HG03571 (cell line): ENCODE measurements around the gene ARFGAP1.

Experiments used
- ATAC-seq: cut with Tn5 transposase; IDR thresholded peaks from one replicate; pipeline ENCODE4 v1.9.1; 2021; ENCODE audit not compliant: unreplicated experiment

ARFGAP1 gene

DNA sequence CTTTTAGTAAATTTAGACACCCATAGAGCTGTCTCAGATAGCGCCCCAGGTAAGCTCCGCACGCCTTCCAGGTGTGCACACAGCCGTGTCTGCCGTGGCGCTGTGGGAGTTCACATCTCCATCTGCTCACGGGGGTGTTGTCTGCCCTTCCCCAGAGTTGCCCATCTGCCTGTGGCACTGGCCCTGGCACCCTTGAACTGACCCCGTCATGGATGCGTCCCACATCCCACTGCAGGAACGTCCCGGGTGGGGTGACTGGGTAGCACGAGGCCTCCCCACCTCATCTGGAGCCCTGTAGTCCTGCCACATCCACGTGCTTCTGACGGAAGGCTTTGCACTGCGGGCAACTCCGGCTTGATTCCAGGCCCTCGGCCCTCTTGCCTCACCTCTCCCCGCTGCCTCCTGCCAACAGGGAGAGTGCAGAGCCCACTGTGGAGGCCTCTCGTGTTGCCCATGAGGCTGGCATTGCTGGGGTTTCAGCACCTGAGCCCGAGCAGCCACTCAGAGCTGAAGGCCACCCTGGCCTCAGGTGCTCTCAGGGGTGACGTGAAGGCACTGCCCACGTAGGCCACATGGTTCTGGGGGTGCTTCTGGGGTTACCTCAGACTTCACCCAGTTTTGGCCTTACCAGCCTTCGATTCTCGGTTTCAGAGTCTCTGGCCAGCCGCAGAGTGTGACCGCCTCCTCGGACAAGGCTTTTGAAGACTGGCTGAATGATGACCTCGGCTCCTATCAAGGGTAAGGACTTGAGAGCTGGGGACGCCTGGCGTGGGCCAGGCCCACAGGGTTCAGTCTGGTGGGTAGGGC, 5.1 kb downstream of the ARFGAP1 start:
- ATAC-seq: no peak

DNA sequence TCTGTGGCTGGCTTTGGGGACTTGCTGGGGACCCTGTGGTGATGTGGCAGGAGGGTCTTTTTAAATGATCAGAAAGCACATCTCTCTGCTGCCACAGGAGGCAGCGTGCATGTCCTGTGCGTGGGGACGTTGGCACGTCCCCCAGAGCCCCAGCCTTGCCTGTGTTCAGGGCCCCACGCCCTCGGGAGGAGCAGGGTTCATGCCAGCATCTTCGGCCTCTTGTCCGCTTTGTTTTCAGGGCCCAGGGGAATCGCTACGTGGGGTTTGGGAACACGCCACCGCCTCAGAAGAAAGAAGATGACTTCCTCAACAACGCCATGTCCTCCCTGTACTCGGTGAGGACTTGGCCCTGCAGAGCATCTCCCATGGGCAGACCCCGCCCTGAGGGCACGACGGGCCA, 6.0 kb downstream of the ARFGAP1 start:
- ATAC-seq: no peak

DNA sequence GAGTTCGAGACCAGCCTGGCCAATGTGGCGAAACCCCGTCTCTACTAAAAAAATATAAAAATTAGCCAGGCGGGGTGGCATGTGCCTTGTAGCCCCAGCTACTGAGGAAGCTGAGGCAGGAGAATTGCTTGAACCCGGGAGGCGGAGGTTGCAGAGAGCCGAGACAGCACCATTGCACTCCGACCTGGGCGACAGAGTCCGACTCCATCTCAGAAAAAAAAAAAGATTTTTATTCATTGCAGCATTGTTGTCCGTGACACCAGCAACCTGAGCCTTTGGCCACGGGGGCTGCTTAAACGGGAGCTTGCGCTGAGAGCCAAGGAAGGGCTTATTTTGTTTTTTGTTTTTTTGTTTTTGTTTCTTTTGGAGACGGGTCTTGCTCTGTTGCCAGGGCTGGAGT, 7.3 kb downstream of the ARFGAP1 start:
- ATAC-seq: no peak

DNA sequence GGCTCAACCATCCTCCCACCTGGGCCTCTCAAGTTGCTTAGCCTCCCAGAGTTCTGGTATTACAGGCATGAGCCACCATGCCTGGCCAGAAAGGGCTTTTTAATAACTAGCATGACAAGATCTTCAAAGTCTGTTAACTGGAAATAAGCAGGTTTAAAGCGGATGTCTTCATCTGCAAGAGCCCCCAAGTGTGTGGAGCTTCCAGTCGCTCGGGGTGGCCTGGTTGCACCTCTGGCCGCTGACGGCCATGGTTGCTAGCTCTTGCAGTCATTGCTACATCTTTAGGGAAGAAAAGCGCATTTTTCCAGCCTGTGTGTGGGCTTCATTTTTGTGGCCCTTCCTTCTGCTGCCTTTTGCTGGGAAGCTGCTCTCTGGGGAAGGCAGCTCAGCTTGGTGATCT, 7.8 kb downstream of the ARFGAP1 start:
- ATAC-seq: no peak

DNA sequence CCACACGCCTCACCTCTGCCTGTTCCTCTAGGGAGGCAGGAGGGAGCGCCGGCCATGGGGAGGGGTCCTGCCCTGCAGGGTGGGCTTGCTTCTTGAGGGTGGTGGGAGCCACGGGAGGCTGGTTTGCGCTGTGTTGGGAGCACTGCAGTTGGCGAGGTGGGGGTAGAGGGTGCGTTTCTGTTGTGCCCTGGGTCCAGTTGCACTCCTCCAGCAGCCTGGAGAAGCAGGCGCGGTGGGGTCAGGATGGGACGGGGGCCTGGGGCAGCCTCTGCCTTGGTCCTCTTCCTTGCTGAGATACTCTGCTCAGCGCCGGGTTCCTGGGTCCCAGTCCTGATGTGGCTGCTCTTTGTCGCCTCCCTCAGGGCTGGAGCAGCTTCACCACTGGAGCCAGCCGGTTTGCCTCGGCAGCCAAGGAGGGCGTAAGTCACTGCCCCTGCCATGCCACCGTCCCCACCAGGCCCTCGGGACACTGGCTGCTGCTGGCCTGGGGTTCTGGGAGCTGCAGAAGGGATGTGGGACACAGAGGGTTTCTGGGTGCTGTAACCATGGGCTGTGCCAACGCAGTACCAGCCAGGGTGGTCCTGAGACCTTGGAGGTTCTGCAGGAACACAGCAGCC, 8.4 kb downstream of the ARFGAP1 start:
- no peak for ATAC-seq

DNA sequence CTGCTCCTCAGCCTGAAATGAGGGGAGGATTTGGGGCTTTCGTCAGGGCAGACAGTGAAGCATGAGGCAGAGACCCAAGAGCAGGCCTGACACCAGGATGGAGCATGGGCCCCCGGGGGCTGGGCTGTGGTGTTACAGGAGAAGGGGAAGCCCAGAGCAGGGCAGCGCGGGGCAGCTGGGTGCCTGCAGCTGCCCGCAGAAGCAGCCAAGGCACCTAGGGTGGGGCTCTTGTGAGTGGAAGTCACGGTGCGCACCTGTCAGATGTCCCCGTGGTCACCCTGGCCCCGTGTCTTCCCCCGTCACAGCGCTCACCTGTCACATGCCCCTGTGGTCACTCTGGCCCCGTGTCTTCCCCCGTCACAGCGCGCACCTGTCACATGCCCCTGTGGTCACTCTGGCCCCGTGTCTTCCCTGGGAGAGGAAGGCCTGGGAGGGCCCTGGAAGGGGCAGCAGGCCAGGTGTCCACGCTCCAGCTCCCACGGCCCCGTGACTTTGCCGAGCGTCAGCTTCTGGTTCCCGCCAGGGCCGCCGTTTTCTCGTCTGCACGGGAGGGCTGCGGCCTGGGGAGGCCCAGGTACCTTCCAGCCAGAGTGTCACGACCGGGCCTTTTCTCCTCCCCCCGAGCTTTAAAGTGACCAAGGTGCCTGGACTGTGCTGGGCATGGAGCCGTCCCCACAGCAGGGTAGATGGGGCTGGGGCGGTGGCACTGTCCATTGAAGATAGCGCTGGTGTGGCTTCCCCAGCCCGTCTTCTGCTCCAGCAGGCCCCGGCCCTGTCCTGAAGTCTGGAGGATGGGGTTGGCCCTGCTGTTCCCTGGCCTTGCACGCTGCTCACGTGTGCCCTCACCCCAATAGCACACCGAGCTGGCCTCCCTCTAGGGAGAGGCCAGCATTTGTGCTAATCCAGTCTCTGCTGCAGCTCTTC, 9.4 kb downstream of the ARFGAP1 start:
- no peak for ATAC-seq

DNA sequence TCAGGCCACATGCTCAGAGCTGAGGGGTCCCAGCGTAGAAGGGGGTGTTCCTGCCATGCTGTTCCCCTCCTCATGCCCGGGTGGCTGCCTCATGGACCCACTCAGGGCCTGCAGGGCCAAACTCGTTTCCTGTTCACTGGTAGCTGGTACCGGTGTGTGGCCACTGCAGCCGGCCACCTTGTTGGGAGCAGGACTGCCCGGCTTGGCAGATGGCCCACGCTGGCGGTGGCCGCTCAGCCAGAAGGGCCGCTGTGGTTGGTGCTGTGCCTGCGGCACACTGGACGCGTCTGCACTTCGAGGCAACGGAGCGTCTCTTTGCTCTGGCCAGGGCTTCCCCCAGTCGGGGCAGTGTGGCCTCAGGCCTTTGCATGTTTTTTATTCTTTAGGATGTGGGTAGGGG, 10.3 kb downstream of the ARFGAP1 start:
- no peak for ATAC-seq

DNA sequence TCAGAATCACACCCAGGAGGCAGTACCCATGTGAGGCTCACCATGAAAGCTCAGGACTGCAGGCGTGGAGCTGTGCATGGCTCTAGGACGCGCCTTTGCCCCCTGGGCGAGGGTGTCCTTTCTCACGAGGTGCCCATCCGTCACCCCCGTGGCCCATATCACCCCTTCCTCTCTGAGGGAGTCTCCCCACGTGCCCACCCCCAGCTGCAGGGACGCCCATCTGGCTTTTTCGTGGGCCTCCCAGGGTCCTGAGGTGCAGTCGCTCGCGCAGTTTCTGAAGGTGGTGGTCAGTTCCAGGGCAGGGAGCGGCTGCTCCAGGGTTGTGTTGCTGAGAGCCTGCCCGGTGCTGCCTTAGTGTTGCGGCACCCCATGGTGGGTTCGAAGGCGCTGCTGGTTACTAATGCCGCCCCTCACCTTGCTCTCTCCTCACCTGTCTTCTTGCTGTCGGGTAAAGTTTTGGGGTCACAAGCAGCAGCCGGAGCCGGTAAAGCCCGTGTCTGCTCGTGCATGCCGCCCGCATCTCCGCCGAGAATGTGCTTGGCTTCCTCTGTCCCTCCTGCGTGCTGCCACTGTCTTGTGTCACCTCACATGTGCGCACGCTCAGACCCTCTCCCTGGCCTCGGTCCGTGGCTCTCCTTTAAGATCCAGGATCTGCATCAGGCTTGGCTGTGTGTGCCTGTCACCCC, 10.9 kb downstream of the ARFGAP1 start:
- ATAC-seq: no peak

DNA sequence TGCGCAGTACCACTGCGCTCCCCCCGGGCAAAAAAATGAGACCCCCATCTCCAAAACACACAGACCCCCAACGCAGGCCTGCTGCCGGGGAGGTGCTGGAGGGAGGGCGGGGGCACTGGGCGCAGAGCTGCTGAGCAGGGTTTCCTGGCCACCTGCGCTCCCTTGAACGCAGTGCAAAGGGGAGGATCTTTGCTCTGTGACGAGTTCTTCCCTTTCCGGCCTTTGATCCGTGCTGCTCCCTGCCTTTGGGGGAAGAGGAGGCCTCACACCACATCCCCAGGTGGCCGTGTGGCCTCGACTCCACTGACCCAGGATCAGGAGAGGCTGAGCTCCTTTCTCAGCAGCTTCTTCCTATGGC, 11.4 kb downstream of the ARFGAP1 start:
- no peak for ATAC-seq

DNA sequence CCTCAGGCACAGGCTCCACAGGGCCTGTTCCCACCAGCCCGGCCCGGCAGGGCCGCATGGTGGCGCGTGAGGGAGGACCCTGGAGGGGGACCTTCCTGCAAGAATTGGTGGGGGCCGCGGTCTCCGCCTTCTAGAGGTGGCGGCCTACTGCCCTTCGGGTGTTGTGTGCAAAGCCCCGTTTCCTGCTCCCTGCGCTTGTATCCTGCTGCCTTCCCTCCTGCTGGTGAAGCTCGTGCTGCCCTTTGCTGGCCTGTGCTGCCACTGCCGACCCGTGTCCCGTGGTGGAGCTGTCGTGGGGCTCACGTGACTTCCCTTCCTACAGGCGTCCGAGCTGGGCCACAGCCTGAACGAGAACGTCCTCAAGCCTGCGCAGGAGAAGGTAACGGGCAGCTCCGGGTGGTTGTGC, 11.9 kb downstream of the ARFGAP1 start:
- no peak for ATAC-seq

DNA sequence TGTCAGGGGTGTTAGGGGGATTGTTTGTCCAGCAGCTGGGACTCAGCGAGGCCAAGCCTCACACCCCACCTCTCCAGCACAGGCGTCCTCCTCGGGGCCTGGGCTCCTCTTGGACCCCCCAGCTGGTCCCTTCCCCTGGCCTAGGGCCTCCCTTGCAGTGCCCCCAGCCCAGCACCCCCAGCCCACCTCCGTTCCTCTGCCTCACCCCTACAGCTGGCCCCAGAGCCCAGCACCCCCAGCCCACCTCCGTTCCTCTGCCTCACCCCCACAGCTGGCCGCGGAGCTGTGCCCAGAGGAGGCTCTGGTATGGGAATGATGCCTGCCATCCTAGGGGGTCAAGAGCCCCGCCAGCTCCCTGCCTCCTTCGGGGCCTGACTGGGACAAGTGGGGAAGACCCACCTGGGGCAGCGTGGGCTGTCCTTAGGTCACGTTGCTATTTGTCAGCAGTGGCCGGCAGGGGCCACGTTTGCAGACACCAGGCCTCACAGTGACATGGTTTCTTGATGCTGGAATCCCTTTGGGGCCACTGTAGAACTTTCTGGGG, 12.4 kb downstream of the ARFGAP1 start:
- no peak for ATAC-seq

DNA sequence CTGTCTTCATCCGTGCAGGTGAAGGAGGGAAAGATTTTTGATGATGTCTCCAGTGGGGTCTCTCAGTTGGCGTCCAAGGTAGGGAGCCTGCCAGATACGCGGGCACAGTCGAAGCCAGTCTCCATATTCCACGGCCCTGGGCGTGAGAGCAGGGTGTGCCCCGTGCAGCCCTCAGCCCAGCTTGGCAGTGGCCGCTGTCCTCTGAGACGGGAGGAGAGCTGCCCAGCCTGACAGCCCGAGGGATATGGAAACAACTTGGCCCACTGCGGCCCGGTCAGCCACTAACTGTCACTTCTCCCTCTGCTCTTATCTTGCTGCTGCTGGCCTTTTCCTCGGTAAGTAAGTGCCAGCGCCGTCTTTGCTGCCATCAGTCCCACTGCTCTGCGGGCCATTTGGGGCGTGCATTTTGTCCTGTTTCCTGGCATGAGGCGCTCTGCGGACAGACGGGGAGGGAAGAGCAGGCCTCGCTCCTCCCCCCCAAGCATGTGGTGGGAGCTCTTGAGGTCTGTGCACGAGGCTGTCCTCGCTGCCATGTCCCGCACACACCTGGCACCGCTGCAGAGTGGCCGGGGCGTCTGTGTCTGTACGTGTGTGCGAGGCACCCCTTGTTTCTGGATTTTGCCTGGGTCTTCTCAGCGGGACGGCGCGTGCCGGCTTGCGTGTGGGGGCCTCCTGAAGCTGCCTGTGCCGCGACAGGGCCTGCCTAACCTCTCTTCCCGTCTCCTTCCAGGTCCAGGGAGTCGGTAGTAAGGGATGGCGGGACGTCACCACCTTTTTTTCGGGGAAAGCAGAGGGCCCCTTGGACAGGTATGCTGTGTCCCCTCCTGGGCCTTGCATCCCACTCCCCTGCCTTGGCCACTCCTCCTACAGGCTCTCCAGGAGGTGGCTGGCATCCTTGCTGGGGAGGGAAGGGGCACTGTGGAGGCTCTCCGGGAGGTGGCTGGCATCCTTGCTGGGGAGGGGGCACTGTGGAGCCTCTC, 13.3 kb downstream of the ARFGAP1 start:
- ATAC-seq: no peak

DNA sequence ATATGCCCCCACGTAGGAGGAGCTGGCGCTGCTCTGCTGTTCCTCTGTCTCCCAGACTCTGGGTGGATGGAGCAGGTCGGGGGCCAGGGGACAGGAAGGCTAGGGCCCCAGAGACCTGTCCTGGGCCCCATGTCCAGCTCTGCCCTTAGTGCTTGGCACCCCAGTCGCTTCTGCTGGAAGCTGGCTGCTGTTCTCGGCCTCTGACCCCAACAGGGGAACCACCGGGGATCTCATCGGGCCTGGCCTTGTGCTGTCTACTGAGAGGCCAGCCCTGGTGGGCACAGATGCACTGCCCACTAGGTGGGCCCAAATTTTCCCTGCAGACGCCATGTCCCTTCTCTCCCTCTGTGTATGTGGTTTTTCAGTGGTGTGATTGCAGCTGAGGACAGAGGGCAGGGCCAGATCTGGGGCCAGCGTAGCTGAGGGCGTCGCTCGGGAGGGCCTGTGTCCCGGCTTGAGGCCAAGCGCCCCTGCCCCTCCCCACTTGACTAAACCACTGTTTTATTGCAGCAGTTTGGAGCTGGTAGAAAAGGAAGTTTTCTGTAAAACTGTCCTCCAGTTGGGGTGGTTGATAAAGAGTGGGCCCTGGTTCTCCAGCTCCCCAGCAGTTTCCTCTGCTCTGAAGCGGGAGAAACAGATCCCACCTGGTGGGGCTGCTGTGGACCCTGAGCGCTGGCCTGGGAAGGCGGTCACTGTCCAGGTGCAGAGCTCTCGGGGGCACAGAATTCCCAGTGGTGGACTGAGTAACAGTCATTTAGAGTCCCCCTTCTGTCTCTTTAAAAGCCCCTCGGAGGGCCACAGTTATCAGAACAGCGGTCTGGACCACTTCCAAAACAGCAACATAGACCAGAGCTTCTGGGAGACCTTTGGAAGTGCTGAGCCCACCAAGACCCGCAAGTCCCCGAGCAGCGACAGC, 14.4 kb downstream of the ARFGAP1 start:
- ATAC-seq: no peak

DNA sequence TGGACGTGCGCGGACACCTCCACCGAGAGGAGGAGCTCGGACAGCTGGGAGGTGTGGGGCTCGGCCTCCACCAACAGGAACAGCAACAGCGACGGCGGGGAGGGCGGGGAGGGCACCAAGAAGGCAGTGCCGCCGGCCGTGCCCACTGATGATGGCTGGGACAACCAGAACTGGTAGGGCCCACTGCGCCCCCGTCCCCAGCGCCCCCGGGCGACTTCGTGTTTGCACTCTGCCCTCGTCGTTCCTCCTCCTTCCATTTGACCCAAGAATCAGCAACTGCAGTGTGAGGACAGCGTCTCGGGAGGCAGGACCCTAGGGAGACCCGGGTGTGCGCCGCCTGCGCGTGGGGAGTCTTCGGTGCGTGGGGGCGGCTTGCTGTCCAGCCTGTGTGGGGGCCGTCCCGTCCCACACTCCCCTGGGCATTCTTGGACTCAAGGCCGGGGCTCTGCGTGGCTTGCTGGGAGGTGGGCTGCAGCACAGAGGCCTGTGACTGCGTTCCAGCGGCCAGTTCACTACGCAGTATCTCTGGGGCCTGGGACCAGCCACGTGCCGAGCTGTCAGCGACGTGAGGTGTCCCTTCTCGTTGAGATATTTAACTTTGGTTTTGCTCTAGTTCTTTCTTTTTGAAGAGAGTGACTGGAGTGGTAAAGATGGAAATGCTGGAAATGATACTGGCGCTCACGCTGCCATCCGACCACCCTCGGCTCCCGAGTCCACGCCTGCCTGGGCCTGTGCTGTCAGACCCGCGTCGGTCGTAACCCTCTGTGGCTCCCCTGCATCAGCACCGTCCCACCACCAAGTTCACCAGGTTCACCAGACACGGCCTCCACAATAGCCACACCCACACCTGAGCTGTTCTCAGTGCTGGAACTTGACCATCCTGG, 15.3 kb downstream of the ARFGAP1 start:
- no peak for ATAC-seq

DNA sequence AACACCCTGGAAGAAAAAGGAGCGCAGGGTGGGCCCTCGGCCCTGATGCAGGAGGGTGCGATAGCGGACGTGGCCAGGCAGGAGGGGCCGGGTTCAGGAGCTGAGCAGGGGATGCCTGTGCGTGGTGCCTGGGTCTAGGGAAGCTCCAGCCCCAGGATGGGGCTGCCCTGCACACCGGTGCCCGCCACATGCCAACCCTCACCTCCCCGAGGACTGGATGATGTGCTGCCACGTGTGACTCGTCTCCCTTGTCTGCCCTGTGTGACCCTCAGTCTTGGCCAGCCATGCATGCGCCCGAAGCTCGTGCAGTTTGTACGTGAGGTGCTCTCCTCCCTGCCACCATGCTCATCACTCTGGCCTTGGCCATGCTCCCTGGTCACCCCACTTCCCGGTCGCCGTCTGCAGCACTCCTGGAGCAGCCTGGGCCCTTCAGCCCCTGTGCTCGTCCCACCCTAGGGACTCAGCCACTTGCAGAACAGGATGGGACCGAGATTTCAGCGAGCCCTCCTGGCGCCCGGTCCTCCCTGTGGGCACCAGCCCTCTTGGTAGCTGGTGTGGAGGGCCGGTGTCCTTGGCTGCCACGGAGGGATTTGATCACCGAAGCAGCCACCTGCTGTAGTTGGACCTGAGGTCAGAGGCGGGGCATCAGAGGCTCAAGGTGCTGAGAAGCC, 16.1 kb downstream of the ARFGAP1 start:
- no peak for ATAC-seq

DNA sequence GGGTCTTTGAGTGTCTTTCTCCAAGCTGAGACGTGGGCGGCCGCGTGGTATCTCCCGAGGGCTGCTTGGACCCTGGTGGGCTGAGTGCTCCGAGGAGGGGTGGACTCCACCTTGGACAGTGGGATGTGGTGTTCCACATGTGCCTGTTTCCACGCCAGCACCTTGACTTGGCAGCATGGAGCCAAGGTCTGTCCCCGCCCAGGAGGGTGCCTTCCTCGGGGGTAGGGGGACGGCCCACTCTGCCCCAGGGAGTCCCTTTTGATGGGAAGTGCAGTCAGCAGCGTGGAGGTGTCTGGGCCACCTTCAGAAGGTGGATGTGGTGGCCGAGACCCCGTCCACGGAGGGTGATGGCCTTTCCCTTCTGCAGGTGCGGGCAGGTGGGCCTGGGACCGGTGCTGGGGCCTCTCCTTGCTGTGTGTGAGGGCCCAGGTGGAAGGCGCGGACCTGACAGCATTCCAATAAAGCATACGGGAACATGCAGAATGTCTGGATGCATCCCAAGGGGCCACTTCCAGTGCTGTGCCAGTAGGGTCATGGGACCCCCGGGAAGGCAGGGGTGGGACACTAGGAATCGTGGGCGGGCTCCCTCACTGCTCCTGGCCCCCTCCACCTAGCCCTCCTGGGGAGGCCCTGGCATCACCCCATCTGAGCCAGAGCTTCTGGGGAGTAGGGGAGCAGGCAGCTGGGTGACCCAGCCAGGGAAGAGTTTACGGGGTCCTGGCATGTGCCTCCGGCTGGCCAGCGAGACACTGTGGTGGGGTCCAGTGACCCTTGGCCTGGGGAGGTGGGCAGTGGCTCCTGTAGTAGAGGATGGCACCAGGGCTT, 16.9 kb downstream of the ARFGAP1 start:
- ATAC-seq: no peak
